Central memory CD8-positive, alpha-beta T cell (primary cell): ENCODE measurements around the gene CXCL11.

ENCODE experiments used
- ATAC-seq: fragments of 150-1000 bp; cut with Tn5 transposase; replicated peaks from 2 replicates; pipeline ENCODE4 v1.10.0; 2022; ENCODE audit warnings: mild to moderate bottlenecking, moderate FRiP score, moderate number of reproducible peaks; ENCODE audit not compliant: poor library complexity, severe bottlenecking; ENCODE audit errors: extremely low read depth
- DNase-seq, 2 donors: peaks; one replicate each; pipeline ENCODE4 v3.0.0; 2021; ENCODE audit warnings: low spot score in 2 of 2
- H3K27ac Mint-ChIP-seq: one replicate; pipeline ENCODE4 v1.8.0; 2022; ENCODE audit warnings: low read depth, mild to moderate bottlenecking, moderate library complexity, mixed read lengths
- H3K27me3 Mint-ChIP-seq: one replicate; pipeline ENCODE4 v1.8.0; 2022; ENCODE audit warnings: mixed read lengths
- H3K36me3 Mint-ChIP-seq: one replicate; pipeline ENCODE4 v1.8.0; 2022; ENCODE audit warnings: mild to moderate bottlenecking, moderate library complexity, mixed read lengths; ENCODE audit not compliant: insufficient read depth
- H3K4me1 Mint-ChIP-seq: one replicate; pipeline ENCODE4 v1.8.0; 2022; ENCODE audit warnings: mixed read lengths
- H3K4me3 Mint-ChIP-seq: one replicate; pipeline ENCODE4 v1.8.0; 2022; ENCODE audit warnings: mild to moderate bottlenecking, moderate library complexity, mixed read lengths
- H3K9me3 Mint-ChIP-seq: one replicate; pipeline ENCODE4 v1.8.0; 2022; ENCODE audit warnings: mixed read lengths

Gene CXCL11

DNA sequence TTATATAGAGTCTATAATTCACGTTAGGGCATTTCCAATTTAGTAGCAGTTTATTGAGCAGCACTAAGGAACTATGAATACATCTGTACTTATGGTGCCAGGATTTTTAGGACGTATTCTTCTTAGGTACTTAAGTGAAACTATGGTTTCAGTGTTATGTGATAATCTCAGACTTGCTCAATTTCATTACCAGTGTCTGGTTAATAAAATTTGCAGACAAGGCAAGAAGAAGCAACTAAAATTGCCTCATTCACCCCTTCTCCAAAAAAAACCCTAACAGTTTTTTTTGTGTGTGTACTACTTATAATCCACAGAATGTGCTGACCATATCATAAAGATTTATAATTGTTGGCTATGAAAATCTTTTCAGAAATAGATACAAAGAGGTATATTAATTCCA is 6.6 kb downstream of the CXCL11 start:
- H3K36me3 Mint-ChIP-seq = no peaks in the 10 kb centered on the region
- H3K27ac Mint-ChIP-seq = no peak overlapping the region
- no peak for DNase-seq
- peaks cover 7% of the 10 kb centered on the region for H3K4me1 Mint-ChIP-seq
- H3K27me3 Mint-ChIP-seq = peaks cover 25% of the 10 kb centered on the region
- H3K9me3 Mint-ChIP-seq = no peaks in the 10 kb centered on the region
- H3K4me3 Mint-ChIP-seq = no peak overlapping the region
- no peak for ATAC-seq

DNA sequence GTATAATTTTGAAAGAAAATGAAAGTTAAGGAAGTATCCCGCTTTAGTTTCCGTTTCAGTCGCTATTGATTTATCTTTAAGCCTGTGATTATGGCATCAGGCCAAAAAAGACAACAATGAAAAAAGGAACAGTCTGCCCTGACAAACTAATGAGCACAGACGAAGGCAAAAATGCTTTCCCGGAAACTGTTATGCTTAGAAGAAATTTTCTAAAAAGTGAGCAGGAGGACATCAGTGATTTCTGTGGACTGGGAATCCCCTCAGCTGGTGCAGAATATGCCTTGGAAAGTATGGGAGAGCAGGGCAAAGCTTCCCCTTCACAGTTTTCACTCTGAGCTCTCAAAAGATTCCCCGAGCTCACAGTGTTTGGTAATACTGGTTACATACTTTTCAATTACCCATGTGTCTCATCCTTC is 7.5 kb downstream of the CXCL11 start:
- Mint-ChIP-seq H3K4me3 (no peak overlapping the region), H3K4me1 (peaks cover 12% of the 10 kb centered on the region), H3K9me3 (no peaks in the 10 kb centered on the region), H3K27ac (no peak overlapping the region), H3K27me3 (peaks cover 31% of the 10 kb centered on the region), H3K36me3 (no peaks in the 10 kb centered on the region)
- ATAC-seq (no peak), DNase-seq (no peak)

DNA sequence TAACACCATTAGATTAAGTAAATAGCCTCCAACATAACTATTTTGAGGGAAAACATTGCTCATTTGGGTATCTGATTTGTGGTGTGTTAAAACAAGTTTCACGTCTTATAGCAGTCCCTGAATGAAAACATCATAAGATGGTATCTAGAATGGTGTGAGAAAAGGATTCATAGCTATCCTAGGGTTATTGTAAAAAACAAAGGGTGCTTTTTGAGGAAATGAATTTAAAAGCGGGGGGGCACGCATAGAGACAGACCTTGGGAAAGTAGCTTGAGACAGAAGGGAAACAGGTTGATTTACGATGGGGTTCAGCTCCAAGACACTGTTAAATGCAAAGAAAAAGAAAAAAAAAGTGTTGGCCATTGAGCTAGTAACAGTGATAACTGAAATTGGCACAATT is 11.8 kb downstream of the CXCL11 start:
- ATAC-seq = no peak
- DNase-seq = no peak
- Mint-ChIP-seq H3K9me3 (no peaks in the 10 kb centered on the region), H3K27ac (no peak overlapping the region), H3K27me3 (peaks cover 19% of the 10 kb centered on the region), H3K4me1 (peaks cover 12% of the 10 kb centered on the region), H3K4me3 (no peak overlapping the region), H3K36me3 (no peaks in the 10 kb centered on the region)

DNA sequence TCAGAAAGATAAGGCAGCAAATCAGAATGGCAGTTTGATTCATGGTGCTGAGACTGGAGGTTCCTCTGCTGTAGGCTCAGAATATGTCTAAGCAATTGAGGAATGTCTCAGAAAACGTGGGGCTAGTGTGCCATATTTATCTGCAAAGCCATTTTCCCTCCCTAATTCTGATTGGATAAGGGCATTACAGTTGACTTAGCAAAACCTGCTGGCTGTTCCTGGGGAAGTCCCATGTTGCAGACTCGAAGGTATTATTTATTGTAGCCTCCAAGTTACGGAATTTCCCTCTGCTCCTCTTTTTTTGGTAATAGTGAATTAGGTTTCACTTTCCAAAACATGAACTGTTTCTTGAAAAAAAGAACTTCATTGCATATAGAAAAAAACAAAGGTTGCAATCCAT is 12.5 kb downstream of the CXCL11 start, which contains the start of gene CXCL10:
CXCL10 (minus strand) TSS at position 109 of the 400 bp plus-strand sequence; CDS start at position 43, 66 bp downstream.
- Mint-ChIP-seq H3K36me3 (no peaks in the 10 kb centered on the region), H3K9me3 (no peaks in the 10 kb centered on the region), H3K4me1 (peaks cover 9% of the 10 kb centered on the region), H3K27me3 (peaks cover 14% of the 10 kb centered on the region), H3K27ac (no peak within 1 kb of the TSS), H3K4me3 (no peak within 1 kb of the TSS)
- ATAC-seq (no peak), DNase-seq (no peak)

DNA sequence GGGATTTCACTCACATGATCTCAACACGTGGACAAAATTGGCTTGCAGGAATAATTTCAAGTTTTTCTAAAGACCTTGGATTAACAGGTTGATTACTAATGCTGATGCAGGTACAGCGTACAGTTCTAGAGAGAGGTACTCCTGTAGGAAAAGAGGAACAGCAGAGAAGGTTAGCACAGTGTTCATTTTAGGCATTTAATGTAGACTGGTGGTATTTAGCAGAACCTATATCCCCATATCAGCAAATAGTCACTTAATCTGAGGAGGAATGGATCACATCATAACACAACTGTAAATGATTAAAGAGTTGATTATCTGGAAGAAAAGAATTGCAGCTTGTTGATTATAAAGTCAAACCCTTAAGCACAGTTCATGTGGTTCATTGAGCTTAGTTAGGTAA is 13.2 kb downstream of the CXCL11 start:
- H3K27ac Mint-ChIP-seq = no peak overlapping the region
- DNase-seq = no peak
- no peak for ATAC-seq
- peaks cover 12% of the 10 kb centered on the region for H3K27me3 Mint-ChIP-seq
- H3K9me3 Mint-ChIP-seq = no peaks in the 10 kb centered on the region
- peaks cover 6% of the 10 kb centered on the region for H3K4me1 Mint-ChIP-seq
- H3K36me3 Mint-ChIP-seq = no peaks in the 10 kb centered on the region
- H3K4me3 Mint-ChIP-seq = no peak overlapping the region

DNA sequence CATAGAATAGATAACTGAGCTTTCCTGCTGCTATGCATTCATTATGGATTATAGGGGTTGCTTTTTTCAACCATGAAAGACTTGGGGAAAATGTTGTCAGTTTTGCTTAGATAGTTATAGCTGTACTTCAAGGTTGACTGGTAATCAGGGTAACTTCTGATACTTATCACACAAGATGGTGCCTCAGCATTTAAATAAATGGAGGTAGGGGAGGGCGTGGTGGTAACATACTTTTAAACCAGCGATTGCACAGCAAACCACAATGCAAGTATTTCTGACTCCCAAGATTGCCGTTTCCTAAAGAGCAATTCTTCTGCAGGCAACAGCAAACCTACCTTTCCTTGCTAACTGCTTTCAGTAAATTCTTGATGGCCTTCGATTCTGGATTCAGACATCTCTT is 13.8 kb downstream of the CXCL11 start:
- no peaks in the 10 kb centered on the region for H3K36me3 Mint-ChIP-seq
- no peak for ATAC-seq
- H3K27ac Mint-ChIP-seq = no peak overlapping the region
- no peak for DNase-seq
- no peaks in the 10 kb centered on the region for H3K9me3 Mint-ChIP-seq
- peaks cover 12% of the 10 kb centered on the region for H3K27me3 Mint-ChIP-seq
- no peak overlapping the region for H3K4me3 Mint-ChIP-seq
- H3K4me1 Mint-ChIP-seq = peaks cover 6% of the 10 kb centered on the region

DNA sequence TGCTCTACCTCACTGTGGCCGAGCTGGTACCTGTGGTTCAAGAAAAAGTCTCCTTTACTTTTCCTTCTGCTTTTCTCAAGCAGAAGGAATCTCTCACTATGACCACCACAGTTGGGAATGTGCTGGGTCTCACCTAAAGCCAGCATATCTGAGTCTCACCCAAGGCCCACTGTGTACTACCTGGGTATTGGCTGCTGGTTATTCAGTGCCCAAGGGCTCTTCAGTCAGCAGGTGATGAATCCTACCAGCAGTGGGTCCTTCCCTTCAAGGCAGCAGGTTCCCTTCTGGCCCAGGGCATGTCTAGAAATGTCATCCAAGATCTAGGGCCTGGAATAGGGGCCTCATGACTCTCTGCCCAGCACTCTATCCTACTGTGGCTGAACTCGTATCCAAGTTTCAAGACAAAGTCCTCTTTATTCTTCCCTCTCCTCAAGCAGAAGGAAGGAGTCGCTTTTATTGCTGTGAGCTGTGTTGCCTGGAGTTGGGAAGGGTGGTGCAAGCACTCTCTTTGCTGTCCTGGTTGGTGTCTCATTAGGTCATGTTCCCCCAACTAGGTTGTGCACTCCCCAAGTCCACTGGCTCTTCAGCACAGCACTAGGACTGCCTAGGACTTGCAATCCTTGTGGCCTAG is 18.7 kb downstream of the CXCL11 start:
- H3K9me3 Mint-ChIP-seq = no peaks in the 10 kb centered on the region
- H3K4me3 Mint-ChIP-seq = no peak overlapping the region
- DNase-seq = no peak
- no peak for ATAC-seq
- no peak overlapping the region for H3K27ac Mint-ChIP-seq
- H3K36me3 Mint-ChIP-seq = no peaks in the 10 kb centered on the region
- no peaks in the 10 kb centered on the region for H3K4me1 Mint-ChIP-seq
- H3K27me3 Mint-ChIP-seq = no peaks in the 10 kb centered on the region

DNA sequence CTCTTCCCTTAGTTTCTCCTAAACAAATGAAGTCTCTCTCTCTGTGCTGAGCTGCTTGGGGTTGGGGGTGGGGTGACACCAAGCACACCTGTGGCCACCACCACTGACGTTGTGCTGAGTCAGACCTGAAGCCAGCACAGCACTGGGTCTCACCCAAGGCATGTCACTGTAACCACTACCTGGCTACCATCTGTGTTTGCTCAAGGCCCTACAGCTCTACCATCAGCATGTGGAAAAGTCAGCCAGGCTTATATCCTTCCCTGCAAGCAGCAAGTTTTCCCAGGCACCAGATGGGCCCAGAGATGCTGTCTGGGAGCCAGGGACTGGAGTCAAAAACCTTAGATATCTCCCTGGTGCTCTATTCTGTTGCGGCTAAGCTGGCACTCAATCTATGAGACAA is 19.5 kb downstream of the CXCL11 start:
- Mint-ChIP-seq H3K27me3 (no peaks in the 10 kb centered on the region), H3K4me1 (no peaks in the 10 kb centered on the region), H3K9me3 (no peaks in the 10 kb centered on the region), H3K4me3 (no peak overlapping the region), H3K36me3 (no peaks in the 10 kb centered on the region), H3K27ac (no peak overlapping the region)
- DNase-seq (no peak), ATAC-seq (no peak)

DNA sequence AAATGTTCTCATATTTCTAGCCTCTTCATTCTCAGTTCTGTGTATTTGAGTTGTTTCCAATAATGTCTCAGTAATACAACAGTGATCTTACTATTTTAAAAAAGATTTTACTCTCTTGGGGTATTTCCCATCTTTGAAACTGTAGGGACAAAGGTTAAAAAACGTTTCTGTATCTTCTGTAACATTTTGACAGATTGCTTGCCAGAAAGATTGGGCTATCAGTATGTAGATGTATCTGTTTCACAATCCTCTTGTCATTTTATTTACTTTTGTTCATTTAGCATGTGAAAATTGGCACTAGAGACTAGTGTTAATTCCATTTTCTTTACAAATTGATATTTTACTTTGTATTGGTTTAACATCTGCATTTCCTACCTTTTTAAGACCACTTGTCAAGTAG is 22.3 kb downstream of the CXCL11 start:
- no peak for ATAC-seq

DNA sequence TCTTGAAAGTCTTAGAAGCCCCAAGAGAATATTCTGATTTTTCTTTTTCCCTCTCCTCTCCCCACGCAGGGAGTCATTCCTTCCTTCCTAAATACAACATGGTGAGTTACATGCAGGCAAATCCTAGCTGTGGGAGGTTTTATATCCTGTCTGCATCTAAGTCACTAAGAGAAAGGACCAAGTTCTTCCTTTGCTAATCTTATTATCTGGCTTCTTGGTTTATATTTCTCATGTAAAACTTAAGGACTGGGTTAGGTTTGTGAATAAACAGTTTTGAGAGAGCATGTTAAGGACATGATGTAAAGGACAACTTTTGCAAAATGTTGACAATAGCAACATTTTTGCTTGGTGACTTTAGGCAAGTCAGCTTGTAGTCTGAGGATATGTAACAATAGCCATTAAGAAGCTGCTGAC is 23.5 kb downstream of the CXCL11 start:
- no peak for DNase-seq
- Mint-ChIP-seq H3K36me3 (no peaks in the 10 kb centered on the region), H3K4me3 (no peak overlapping the region), H3K27me3 (no peaks in the 10 kb centered on the region), H3K9me3 (no peaks in the 10 kb centered on the region), H3K27ac (no peak overlapping the region), H3K4me1 (no peaks in the 10 kb centered on the region)
- ATAC-seq = no peak

More for the DNA sequence above, 22.3 kb downstream of the CXCL11 start:
- H3K4me3 Mint-ChIP-seq = no peak overlapping the region
- H3K36me3 Mint-ChIP-seq = no peaks in the 10 kb centered on the region
- no peaks in the 10 kb centered on the region for H3K9me3 Mint-ChIP-seq
- DNase-seq = no peak
- no peaks in the 10 kb centered on the region for H3K27me3 Mint-ChIP-seq
- no peaks in the 10 kb centered on the region for H3K4me1 Mint-ChIP-seq
- no peak overlapping the region for H3K27ac Mint-ChIP-seq

DNA sequence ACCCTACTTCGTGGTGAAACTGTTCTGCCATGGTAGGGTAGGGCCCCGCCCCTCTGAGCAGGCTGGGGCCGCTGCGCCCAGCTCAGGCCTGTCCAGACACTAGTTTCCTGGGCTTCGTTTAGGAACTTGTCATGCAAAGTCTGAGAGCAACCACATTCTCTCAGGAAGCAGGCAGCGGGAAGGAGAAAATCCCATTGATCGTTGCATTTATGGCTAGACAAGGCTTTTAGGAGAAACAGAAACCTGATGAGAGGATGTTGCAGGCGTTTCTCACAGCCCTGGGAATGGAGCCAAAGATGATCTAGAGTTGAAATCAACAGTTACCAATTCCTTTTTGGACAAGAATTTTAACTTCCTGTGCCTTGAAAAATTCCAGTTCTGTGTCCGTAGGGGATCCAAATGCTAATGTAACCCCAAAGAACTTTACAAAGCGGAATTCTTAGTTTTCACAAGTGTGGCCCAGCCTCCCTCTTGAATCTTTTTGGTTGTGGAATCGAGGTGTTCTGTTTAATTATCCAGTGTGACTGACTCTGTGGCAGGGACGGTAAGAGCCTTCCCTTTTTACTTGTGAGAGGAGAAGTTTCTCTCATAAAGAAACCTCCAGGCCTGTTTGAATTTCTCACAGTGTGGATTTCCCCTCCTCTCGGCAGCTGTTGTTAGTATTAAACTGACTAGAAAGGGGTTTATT is 24.0 kb downstream of the CXCL11 start:
- no peaks in the 10 kb centered on the region for H3K4me1 Mint-ChIP-seq
- H3K27me3 Mint-ChIP-seq = no peaks in the 10 kb centered on the region
- no peak for ATAC-seq
- no peak overlapping the region for H3K4me3 Mint-ChIP-seq
- no peaks in the 10 kb centered on the region for H3K36me3 Mint-ChIP-seq
- no peak overlapping the region for H3K27ac Mint-ChIP-seq
- no peak for DNase-seq
- no peaks in the 10 kb centered on the region for H3K9me3 Mint-ChIP-seq

DNA sequence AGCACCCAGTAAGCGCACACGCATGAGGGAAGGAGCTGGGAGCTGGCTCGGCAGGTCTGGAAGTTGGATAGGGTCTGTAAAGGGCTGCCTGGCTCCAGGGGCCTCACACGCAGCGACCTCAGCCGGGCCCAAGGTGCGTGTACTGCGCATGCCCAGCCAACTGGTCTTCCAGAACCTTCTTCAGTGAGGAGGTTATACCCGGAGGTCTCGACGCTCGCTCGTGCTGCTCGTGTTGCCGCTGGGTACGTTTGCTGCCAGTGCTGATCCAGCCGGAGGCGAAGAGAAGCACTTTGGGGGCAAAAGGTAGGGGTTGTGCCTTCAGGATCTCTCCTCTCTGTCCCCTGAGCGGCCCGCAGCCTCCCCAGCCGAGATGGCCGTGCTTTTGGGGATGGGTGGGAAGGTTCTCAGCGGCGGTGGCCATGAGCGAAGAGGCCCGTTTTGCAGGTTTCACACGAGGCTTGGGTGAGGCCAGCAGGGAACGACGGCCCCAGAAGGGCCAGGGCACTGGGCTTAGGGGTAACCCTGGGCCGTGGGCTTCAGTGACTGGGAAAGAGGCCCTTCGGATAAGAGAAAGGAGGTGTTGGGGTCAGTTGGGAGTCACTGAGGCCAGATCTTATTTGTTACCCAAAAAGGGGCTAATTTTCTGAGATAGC is 24.7 kb downstream of the CXCL11 start:
- no peak for DNase-seq
- H3K4me3 Mint-ChIP-seq = no peak overlapping the region

DNA sequence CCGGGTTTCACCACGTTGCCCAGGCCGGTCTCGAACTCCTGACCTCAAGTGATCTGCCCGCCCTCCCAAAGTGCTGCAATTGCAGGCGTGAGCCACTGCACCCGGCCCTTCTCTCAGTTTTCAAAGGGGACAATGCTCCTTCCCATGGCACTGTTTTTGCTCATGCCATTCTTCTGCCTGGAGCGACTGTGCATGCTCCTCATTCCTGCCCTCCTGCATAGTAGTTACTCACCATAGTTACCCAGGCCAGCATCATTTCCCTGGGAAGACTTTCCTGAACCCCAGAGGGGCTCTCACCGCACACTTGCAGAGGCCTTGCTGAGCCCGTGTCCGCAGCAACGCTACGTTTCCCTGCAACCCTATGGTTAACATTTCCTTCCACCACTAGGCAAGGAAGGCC is 25.3 kb downstream of the CXCL11 start:
- no peak overlapping the region for H3K27ac Mint-ChIP-seq
- no peaks in the 10 kb centered on the region for H3K36me3 Mint-ChIP-seq
- ATAC-seq (no peak), DNase-seq (no peak)
- H3K4me3 Mint-ChIP-seq = no peak overlapping the region
- H3K4me1 Mint-ChIP-seq = no peaks in the 10 kb centered on the region
- no peaks in the 10 kb centered on the region for H3K27me3 Mint-ChIP-seq
- no peaks in the 10 kb centered on the region for H3K9me3 Mint-ChIP-seq

More for the DNA sequence above, 24.7 kb downstream of the CXCL11 start:
- H3K27me3 Mint-ChIP-seq = no peaks in the 10 kb centered on the region
- H3K4me1 Mint-ChIP-seq = no peaks in the 10 kb centered on the region
- ATAC-seq = no peak
- no peaks in the 10 kb centered on the region for H3K36me3 Mint-ChIP-seq
- no peaks in the 10 kb centered on the region for H3K9me3 Mint-ChIP-seq
- no peak overlapping the region for H3K27ac Mint-ChIP-seq
